G401 (cell line): ENCODE measurements around the gene TPH2. TPM values are rescaled to one million over a fixed set of nuclear protein-coding genes. Genes with fewer than 3 reads are reported as not detected.
A peak's percentile ranks its signal among the peaks of the same experiment; 100 is the strongest.

ENCODE experiments used
- DNase-seq: peaks from one replicate; pipeline ENCODE4 v3.0.0-alpha.2; 2015; ENCODE audit warnings: low spot score
- in situ Hi-C: cut with HindIII; loops from 2 replicates; pipeline ENCODE4 v1.10.0; 2016; ENCODE audit warnings: low sequenced_read_pairs, mixed read lengths
- total RNA-seq: library from RNA; depleted of rRNA; stranded (reverse); fragments of >200 nt; shearing (Covaris generic); gene quantifications from 2 replicates; pipeline ENCODE4 v1.2.3, GENCODE V29; 2014

TPH2 gene
- total RNA-seq, 1 experiment from 2014 or later, result not detected

GRCh38 chr12:71955970-71956369 lies 17.3 kb downstream of the TPH2 start:
- in situ Hi-C loops, result no loop called here

GRCh38 chr12:71958056-71958455 lies 19.4 kb downstream of the TPH2 start:
- DNase-seq, result no peak

More at GRCh38 chr12:71955970-71956369, 17.3 kb downstream of the TPH2 start:
- no peak for DNase-seq

GRCh38 chr12:71958457-71958856 lies 19.8 kb downstream of the TPH2 start:
- no peak for DNase-seq
- in situ Hi-C loops, result no loop called here

More at GRCh38 chr12:71958056-71958455, 19.4 kb downstream of the TPH2 start:
- in situ Hi-C loops, result no loop called here

DNA sequence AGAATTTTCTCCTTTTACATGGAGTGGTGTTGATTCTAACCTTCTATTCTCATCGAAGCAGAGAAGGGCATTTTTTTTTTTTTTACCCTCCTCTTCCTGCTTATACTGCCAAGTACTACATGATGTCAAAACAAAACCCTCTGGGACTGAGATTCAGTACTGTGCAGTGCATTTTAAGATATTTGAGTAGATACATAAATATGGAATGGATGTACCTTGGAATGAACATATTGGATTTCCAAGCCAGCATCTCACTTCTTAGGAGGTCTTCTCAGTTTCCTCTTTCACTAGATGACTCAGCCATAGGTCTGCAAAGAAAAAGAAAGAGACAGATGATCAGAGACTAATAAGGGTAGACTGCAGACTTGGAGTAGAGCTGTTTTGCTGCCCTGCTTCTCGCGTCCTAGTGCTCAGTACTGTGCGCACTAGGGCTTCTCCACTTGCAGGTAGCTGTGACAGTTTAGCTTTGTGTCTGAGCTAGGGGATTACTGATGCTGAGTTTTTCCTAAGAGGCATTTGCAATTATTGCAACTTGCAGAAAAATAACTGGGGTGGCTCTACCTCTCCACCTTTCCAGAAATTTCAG lies 20.4 kb downstream of the TPH2 start:
- in situ Hi-C loops, result no loop called here
- no peak for DNase-seq

DNA sequence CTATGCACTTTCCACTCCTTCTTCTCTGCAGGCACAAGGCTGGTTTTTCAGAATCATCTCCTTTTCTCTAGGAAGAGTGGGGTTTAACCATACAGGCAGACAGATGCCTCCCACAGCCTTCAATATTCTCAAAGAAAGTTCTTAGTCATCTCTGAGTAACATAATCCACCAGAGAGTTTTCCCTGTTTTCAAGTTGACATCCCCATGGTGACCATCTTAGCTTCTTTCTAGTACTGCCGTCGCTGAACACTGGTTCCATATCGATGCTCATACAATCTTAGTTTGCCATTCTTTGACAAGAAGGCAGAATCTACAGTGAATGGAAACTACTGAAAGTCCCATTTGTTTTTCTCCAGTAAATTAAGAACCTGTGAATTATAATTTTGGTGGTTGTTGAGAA lies 28.6 kb downstream of the TPH2 start:
- in situ Hi-C loops, result no loop called here
- DNase-seq, result no peak

DNA sequence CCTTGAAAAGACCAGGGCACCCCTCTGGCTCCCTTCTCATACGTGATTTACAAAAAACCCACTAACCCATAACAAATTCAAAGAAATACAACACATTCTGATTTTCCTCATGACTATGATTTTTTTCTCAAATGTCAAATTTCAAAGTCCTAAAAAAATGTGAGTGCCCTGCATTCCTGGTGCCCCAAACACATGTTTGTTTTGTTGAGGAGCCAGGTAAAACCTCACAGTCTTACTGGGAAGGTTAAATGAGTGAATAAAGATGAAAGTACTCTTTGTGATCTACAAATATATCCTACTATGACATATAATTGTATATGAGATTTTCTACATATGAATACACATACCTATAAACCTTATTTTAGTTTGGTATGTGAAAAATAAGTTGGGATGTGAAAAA lies 30.7 kb downstream of the TPH2 start:
- DNase-seq, result no peak
- in situ Hi-C loops, result no loop called here

DNA sequence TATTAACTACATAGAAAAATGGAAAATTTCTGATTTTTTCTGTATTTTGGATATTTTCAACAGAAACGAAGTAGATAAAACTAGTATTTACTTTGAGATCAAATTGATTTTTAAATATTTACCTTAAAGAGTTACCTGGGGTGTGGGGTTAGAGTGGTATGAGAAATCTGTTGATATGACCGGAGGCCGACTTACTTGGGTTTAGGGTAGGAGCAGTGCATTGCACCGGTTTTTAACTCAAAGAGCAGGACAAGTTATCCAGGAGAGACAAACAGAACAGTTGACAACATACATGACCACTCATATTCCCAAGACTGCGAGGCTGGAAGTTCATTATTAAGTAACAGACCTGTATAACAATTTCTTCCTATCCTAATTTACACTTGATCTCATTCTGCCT lies 31.4 kb downstream of the TPH2 start:
- no peak for DNase-seq
- in situ Hi-C loops, result no loop called here

GRCh38 chr12:71972441-71973074 lies 33.9 kb downstream of the TPH2 start:
- DNase-seq, result no peak
- in situ Hi-C loops, result no loop called here

- DNase-seq, result no peak
- in situ Hi-C loops, result no loop called here
Observed at GRCh38 chr12:71973687-71974086, 35.0 kb downstream of the TPH2 start.

GRCh38 chr12:71980538-71980937 lies 41.9 kb downstream of the TPH2 start:
- in situ Hi-C loops, result no loop called here
- DNase-seq, result no peak

GRCh38 chr12:71981149-71981548 lies 42.5 kb downstream of the TPH2 start:
- DNase-seq, result no peak
- in situ Hi-C loops, result no loop called here

DNA sequence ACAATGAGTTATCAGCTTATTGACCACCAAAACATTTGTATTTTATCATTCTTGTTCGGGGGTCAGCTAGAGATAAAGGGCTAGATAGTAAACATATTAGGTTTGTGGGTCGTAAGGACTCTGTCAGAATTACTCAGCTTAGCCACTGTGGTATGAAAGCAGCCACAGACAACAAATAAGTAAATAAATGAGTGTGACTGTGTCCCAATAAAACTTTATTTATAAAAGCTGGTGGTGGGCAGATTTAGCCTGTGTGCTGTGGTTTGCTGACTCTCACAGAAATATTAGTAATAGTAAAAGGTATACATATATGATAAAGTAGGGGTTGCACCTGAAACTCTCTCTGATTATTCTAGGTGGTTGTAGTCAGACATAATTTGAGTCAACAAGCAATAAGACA lies 56.1 kb downstream of the TPH2 start:
- in situ Hi-C loops, result no loop called here
- no peak for DNase-seq

- DNase-seq, result no peak
Observed at GRCh38 chr12:71999795-72000194, 61.1 kb downstream of the TPH2 start.

DNA sequence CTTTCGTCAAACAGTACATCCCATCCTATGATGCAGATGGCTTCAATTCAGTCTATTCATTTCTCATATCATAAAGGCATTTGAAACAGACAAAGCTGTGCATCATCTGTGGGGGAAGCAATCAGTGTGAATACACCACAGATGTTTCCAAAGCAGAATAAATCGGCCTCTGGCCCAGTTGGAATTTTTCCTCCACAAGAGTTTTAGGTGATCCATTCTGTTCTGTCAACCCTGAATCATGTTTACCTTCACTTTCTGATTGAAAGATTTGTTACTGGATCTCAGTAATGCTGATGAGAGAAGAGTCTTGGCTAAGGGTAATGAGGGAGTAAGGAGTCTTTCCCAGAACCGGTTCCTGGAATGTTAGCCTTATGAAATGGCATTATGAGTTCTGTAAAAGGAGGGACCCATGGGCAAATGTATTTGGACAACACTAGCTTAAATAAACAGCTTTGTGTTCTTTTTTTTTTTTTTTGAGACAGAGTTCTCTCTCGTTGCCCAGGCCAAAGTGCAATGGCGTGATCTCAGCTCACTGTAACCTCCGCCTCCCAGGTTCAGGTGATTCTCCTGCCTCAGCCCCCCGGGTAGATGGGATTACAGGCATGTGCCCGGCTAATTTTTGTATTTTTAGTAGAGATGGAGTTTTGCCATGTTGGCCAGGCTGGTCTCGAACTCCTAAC lies 62.5 kb downstream of the TPH2 start:
- in situ Hi-C loops, result no loop called here
- no peak for DNase-seq

More at GRCh38 chr12:71999795-72000194, 61.1 kb downstream of the TPH2 start:
- in situ Hi-C loops, result no loop called here

DNA sequence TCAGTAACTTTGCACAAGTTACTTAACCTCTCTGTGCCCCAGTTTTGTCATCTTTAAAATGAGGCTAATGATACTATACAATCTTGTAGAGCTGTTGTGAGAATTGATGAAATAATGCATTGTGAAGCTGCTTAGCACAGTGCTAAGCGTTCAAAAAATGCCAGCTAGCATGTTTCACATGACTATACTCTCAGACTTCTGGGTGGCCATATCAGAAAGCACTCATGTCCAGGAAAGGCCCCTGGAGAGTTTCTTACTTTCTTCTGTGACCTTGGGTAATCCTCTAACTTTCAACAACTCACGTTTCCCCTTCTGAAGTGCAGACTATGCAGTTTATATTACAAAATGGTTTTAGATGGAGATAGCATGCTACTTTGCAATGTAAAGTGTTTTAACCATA lies 68.1 kb downstream of the TPH2 start:
- in situ Hi-C loops, result no loop called here
- DNase-seq, result no peak

GRCh38 chr12:72010356-72010755 lies 71.7 kb downstream of the TPH2 start:
- no peak for DNase-seq
- in situ Hi-C loops, result no loop called here

DNA sequence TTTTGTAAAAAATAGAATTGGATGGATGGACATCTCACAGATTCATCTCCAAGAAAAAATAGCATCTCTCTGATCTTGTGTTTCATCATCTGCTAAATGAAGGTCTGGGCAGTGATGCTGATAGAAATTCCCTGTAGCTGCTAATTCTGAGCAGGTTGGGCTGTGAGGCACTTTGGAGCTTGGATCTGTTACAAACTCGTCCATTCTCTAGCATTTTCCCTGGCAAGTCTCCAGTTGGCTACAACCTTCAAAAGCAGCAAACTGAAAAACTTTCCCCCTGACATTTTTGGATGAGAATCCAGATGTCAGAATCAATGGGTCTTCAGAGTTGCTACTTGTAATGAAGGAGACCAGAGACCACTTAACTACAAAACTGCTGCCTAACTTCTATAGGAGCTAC lies 72.7 kb downstream of the TPH2 start:
- no peak for DNase-seq
- in situ Hi-C loops, result no loop called here

GRCh38 chr12:72012874-72013273 lies 74.2 kb downstream of the TPH2 start:
- in situ Hi-C loops, result no loop called here
- DNase-seq, result no peak

- no peak for DNase-seq
- in situ Hi-C loops, result no loop called here
Observed at GRCh38 chr12:72015895-72016294, 77.2 kb downstream of the TPH2 start.

- peak; percentile 95 for DNase-seq
- in situ Hi-C loops, result no loop called here
Observed at GRCh38 chr12:72017054-72017651, 78.5 kb downstream of the TPH2 start.
